NCI-H2196 treated with DMSO at 0.1 percent for 48 hours (cell line): Measurements from ENCODE around the gene LAG3.

Experiments
- DNase-seq: peaks from one replicate; lab custom pipeline; 2025; ENCODE audit not compliant: unreplicated experiment; lab: John Stamatoyannopoulos, UW

LAG3 gene

DNA sequence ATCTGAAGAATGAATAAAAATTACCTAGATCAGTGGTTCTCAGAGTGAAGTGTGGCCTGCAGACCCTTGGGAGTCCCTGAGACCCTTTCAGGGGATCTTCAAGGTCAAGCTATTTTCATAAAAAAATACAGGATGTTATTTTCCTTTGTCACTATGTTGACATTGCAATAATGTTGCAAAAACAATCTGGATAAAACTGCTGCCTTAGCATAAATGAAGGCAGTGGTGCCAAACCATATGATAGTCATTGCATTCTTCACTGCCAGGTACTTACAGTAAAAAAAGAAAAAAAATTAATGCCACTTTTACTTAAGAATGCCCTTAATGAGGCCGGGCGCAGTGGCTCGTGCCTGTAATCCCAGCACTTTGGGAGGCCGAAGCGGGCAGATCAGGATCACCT is 15.0 kb downstream of the LAG3 start:
- DNase-seq = no peak

- DNase-seq = no peak
Observed at GRCh38 chr12:6788972-6789924, 16.9 kb downstream of the LAG3 start, which contains the start of gene CD4. Gene CD4, plus strand, starts transcription at chr12:6789528. Its CDS starts 10,611 bp downstream, at chr12:6800139.

DNA sequence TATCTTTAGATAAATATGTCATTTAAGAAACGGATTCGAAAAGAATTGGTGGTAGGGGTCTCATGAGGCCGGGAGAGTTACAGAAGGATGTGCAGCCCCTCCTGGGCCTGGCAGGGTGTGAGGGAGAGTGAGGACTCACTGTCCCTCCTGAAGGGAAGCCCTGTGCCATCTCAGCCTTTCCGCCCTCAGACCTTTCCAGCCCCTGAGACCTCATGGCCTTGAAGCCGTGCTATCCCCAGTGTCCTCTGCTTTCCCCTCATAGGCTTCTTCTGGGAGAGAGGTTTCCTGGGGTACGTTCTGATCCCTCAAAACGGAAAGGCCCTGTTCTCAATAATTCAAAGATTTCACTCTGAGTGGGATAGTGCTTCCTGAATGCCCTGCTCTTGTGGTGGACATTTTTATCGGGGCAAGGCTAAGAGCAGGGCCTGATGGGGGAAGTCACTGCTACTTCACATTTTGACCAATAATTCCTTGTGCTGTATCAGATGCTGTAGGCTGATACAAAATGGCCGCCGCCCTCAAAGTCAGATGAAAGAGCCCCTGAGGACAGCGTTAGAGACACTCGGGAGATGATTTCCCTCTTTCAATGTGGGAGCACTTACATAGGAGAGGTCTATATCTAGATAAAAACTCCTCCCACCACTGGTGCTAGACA is 18.3 kb downstream of the LAG3 start:
- no peak for DNase-seq

DNA sequence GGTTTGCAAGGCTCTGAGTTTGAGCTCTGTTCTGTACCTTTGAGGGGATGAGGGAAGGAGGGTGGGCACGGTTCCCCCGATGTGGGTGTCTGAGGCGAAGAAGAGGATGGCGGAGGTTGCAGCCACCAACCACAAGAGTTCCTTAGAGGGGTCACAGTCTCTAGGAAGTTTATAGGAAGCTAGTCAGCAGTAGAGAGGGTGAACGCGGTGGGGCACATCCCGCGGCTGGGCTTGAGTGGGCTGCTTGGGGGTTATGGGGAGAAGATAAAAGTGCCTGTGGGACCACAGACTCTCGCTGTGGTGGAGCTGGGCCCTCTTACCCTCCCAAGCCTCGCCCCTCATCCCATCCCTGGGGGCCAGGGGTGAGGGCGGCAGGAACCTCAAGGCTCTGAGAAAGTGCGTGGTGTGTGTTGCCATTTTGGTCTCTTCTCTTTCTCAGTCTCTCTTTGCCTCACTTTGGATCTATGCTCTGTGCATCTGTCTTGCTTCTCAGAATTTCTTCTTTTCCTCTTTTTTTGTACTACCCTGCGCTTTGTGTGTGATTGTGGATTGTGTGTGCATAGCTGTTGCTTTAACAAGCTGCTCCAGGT is 19.7 kb downstream of the LAG3 start:
- no peak for DNase-seq

GRCh38 chr12:6792522-6793201 is 20.3 kb downstream of the LAG3 start:
- no peak for DNase-seq

DNA sequence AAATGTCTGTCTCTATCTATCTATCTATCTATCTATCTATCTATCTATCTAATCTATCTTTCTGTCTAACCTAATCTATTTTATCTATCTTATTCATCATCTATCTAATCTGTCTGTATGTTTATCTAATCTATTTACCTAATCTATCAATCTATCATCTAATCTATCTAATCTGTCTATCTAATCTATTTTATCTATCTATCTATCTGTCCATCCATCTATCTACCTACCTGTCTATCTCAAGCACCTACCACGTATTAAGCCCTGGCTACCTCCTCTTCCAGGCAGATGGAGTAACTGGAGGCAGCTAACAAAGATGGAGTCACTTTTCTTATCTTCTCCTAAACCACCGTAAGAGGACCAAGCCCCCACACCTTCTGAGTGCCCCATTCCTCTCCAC is 22.8 kb downstream of the LAG3 start:
- no peak for DNase-seq

DNA sequence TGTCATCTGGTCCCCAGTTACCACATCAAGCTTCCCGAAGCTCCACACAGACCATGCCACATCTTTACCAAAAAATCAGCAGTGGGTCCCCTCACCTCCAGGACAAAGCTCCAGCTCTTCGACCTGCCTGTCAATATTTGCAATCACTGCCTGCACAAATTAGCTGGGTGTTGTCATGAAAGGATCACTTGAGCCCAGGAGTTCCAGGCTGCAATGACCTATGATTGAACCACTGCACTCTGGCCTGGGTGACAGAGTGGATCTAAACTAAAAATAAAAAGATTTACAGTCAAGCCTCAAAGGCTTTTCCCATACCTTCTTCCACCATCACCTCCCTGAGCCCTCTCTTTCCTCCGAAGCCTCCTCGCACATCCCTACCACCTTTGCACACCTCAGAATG is 24.3 kb downstream of the LAG3 start:
- no peak for DNase-seq

DNA sequence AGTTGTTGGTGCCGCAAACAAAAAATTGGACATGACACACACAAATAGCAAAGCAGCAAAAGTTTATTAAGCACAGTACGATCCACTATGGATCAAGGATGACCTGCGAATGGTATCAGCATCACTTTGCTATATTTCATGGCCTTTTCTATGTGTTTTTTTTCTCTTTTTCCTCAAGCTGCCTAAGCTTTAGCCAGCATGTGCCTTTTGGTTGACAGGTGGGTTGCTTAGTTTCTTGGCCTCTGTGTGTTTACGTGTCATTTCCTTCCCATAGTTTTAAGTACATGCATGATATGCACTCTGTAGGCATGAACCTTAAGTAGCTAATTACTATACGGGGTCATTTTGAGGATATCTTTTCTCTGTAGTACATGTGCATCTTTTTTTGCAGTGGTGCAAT is 26.8 kb downstream of the LAG3 start:
- no peak for DNase-seq

DNA sequence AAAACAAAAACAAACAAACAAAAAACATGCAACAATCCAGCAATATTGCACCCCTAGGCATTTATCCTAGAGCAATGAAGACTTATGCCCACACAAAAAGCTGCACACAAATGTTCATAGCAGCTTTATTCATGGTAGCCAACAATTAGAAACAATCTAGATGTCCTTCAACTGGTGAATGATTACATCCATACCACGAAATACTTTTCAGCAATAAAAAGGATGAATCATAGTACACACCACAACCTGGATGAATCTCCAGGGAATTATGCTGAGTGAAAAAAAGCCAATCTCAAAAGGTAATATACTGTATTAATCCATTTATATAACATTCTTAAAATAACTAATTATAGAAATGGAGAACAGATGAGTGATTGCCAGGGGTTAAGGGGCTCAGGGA is 34.9 kb downstream of the LAG3 start:
- no peak for DNase-seq

GRCh38 chr12:6809056-6809455 is 36.7 kb downstream of the LAG3 start:
- no peak for DNase-seq

GRCh38 chr12:6810758-6811157 is 38.4 kb downstream of the LAG3 start:
- DNase-seq = no peak

DNA sequence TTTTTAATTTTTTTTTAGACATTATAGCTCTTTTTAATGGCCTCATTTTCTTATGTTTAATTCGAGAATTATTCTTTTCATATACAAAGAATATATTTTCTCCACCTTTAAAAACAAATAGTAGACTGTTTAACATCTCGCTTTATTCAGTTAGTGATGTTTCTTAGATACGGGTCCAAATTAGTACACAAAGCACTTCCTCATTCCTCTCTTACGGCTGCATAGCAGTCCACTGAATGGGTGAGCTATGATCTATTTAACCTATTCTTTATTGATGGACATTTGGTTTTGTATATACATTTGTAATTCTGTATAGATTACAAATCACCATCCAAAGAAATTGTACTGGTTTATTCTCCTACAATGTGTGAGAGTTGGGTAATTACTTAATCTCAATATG is 41.0 kb downstream of the LAG3 start:
- DNase-seq = no peak

DNA sequence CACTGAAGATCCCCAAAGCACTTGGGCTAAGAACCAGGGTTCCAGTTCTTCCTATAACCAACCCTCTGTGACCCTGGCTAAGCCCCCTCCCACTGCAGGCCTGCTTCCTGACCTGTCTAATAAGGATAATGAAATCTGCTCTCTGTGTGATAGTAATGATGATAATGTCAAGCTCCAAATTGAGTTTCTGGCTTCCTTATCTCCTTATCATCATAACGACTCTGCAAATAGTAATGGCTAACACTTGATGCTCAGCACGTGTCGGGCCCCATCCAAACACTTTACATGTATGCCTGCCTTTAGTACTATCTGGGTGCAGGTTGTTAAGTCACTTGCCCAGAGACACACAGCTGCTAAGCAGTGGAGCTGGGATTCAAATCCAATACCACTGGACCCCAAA is 44.3 kb downstream of the LAG3 start:
- no peak for DNase-seq

DNA sequence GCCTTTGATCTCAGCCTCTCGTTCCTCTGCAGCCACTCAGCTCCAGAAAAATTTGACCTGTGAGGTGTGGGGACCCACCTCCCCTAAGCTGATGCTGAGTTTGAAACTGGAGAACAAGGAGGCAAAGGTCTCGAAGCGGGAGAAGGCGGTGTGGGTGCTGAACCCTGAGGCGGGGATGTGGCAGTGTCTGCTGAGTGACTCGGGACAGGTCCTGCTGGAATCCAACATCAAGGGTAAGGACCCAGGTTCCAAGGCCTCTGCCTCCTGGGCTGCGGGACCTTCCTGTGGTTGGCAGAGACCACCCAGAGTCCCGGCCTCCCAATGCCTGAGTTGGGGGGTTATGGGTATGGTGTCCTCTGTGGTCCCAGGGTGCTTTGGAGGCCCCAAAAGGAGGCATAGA is 44.8 kb downstream of the LAG3 start:
- DNase-seq = no peak

GRCh38 chr12:6817662-6818157 is 45.4 kb downstream of the LAG3 start:
- no peak for DNase-seq

- no peak for DNase-seq
Observed at GRCh38 chr12:6818222-6818621, 45.9 kb downstream of the LAG3 start.

DNA sequence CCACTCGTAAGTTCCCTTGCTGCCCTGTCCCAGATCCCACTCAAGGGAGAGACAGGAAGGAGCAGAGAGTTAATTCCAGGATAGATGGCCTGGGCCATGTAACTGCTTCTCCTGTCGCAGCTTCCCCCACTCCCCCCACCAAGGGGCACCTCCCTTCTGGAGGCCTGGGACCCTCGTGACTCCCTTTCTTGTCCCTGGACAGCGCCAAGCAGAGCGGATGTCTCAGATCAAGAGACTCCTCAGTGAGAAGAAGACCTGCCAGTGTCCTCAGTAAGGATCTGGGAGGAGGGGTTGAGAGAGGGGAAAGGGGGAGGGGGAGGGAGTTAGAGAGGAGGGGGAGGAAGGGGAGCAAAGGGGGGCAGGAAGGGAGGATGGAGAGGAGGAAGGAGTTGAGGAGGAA is 46.3 kb downstream of the LAG3 start:
- DNase-seq = no peak

GRCh38 chr12:6819106-6820030 is 47.0 kb downstream of the LAG3 start:
- no peak for DNase-seq

DNA sequence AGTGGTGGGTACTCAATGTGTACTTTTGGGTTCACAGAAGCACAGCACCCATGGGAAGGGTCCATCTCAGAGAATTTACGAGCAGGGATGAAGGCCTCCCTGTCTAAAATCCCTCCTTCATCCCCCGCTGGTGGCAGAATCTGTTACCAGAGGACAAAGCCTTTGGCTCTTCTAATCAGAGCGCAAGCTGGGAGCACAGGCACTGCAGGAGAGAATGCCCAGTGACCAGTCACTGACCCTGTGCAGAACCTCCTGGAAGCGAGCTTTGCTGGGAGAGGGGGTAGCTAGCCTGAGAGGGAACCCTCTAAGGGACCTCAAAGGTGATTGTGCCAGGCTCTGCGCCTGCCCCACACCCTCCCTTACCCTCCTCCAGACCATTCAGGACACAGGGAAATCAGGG is 47.8 kb downstream of the LAG3 start:
- DNase-seq = no peak
